CD4-positive, CD25-positive, alpha-beta regulatory T cell (primary cell): ENCODE measurements around the gene ATAD3C. TPM values are rescaled to one million over a fixed set of nuclear protein-coding genes. Genes with fewer than 3 reads are reported as not detected.
"Not testable (repeated sequence)": the region's sequence is repeated elsewhere in the genome, so short reads cannot be mapped to it uniquely, and the experiment has no call there.

ENCODE experiments used
- ATAC-seq, 2 donors: fragments of 150-1000 bp; cut with Tn5 transposase; one replicate each; pipeline ENCODE4 v1.10.0; 2021; ENCODE audit warnings: low read depth in 2 of 2, moderate number of reproducible peaks in 2 of 2, moderate library complexity in 1 of 2
- DNase-seq, 3 donors: peaks; one replicate each; pipeline versions ENCODE4 v3.0.0 to v3.0.0-alpha.2; 2012 to 2022; ENCODE audit warnings: mixed read lengths in 1 of 3
- H3K27ac ChIP-seq: one replicate; pipeline ENCODE4 v1.7.0; 2013; ENCODE audit warnings: mild to moderate bottlenecking, low read length; ENCODE audit not compliant: insufficient read depth, poor library complexity, severe bottlenecking
- H3K27me3 ChIP-seq: one replicate; pipeline ENCODE4 v1.7.0; 2013; ENCODE audit warnings: low read length; ENCODE audit not compliant: control insufficient read depth, insufficient read depth
- H3K36me3 ChIP-seq: one replicate; pipeline ENCODE4 v1.7.0; 2013; ENCODE audit warnings: mild to moderate bottlenecking, low read length, moderate library complexity; ENCODE audit not compliant: control insufficient read depth, insufficient read depth
- H3K4me1 ChIP-seq: 2 replicates; pipeline ENCODE4 v1.7.0; 2013; ENCODE audit warnings: mild to moderate bottlenecking, low read length; ENCODE audit not compliant: insufficient read depth, control insufficient read depth, poor library complexity, severe bottlenecking
- H3K4me3 ChIP-seq: one replicate; pipeline ENCODE4 v1.7.0; 2013; ENCODE audit warnings: low read depth, mild to moderate bottlenecking, low read length, moderate library complexity
- H3K9me3 ChIP-seq, 2 experiments: 1 replicate in 1 of 2; 2 replicates in 1 of 2; pipeline ENCODE4 v1.7.0; 2013; ENCODE audit warnings: low read length in 2 of 2, mild to moderate bottlenecking in 1 of 2, moderate library complexity in 1 of 2; ENCODE audit not compliant: control insufficient read depth in 2 of 2
- H3K27ac Mint-ChIP-seq, 3 donors: one replicate each; pipeline ENCODE4 v1.8.0; 2020 to 2022; ENCODE audit warnings: mild to moderate bottlenecking in 3 of 3, mixed read lengths in 3 of 3, moderate library complexity in 2 of 3
- H3K27me3 Mint-ChIP-seq: one replicate; pipeline ENCODE4 v1.8.0; 2022; ENCODE audit warnings: mild to moderate bottlenecking, mixed read lengths
- H3K36me3 Mint-ChIP-seq: one replicate; pipeline ENCODE4 v1.8.0; 2020; ENCODE audit warnings: mixed read lengths
- H3K4me1 Mint-ChIP-seq, 4 donors: one replicate each; pipeline ENCODE4 v1.8.0; 2020 to 2022; ENCODE audit warnings: mixed read lengths in 4 of 4, mild to moderate bottlenecking in 1 of 4
- H3K4me3 Mint-ChIP-seq, 4 donors: one replicate each; pipeline ENCODE4 v1.8.0; 2020 to 2022; ENCODE audit warnings: mild to moderate bottlenecking in 4 of 4, mixed read lengths in 4 of 4, moderate library complexity in 3 of 4
- H3K9me3 Mint-ChIP-seq, 7 donors: one replicate each; pipeline ENCODE4 v1.8.0; 2020 to 2022; ENCODE audit warnings: mixed read lengths in 7 of 7, mild to moderate bottlenecking in 3 of 7, moderate library complexity in 2 of 7
- polyA plus RNA-seq, 4 donors: library from polyadenylated mRNA; unstranded; fragments of 300-500 nt; fragmentation: Illumina TruSeq; gene quantifications; one replicate each; pipeline ENCODE4 v1.2.3, GENCODE V29; 2021
- total RNA-seq: library from RNA; stranded (reverse); gene quantifications from one replicate; pipeline ENCODE4 v1.2.3, GENCODE V29; 2022

ATAD3C gene
- total and polyA plus RNA-seq, 5 donors from 2014 or later, result 0.65 to 4.2 (median 2.4) TPM

GRCh38 chr1:1471389-1472052, 22.0 kb downstream of the ATAD3C start, which contains the start of gene ATAD3B:
Gene ATAD3B, plus strand, starts transcription at chr1:1471765. Its CDS starts 120 bp downstream, at chr1:1471885.
- H3K27me3 Mint-ChIP-seq, result no peaks in the 10 kb centered on the region
- no peaks in the 10 kb centered on the region for H3K9me3 Mint-ChIP-seq
- peaks cover 0 to 34% (median 9%) of the 10 kb centered on the region in 4 donors for H3K4me1 Mint-ChIP-seq
- Histone ChIP-seq H3K27me3 (no peaks in the 10 kb centered on the region), H3K4me1 (peaks cover 15% of the 10 kb centered on the region), H3K9me3 (no peaks in the 10 kb centered on the region), H3K36me3 (no peaks in the 10 kb centered on the region), H3K27ac (peak within 1 kb of the TSS; percentile 82), H3K4me3 (peak within 1 kb of the TSS; percentile 97)
- peak; percentile 95 for ATAC-seq
- no peaks in the 10 kb centered on the region for H3K36me3 Mint-ChIP-seq
- H3K27ac Mint-ChIP-seq, result peak within 1 kb of the TSS; percentile 90 to 94 (median 90)
- DNase-seq, result peak; percentile 87 to 94 (median 89)
- peak within 1 kb of the TSS; percentile 86 to 97 (median 90) for H3K4me3 Mint-ChIP-seq

- H3K9me3 ChIP-seq, H3K36me3 ChIP-seq, H3K27me3 ChIP-seq, H3K9me3 Mint-ChIP-seq, H3K36me3 Mint-ChIP-seq, H3K27me3 Mint-ChIP-seq: not testable (repeated sequence)
- H3K4me3 ChIP-seq, result peak overlapping the region; percentile 46
- H3K4me3 Mint-ChIP-seq, result peak overlapping the region; percentile 79 to 97 (median 86)
- peak overlapping the region in 2 of 3 donors; percentile 59 to 60 for H3K27ac Mint-ChIP-seq
- H3K27ac ChIP-seq, result peak overlapping the region; percentile 82
- ATAC-seq (peak in 1 of 2 donors; percentile 20), DNase-seq (peak in 2 of 3 donors; percentile 17 to 23)
- peaks cover 15% of the 10 kb centered on the region for H3K4me1 ChIP-seq
- H3K4me1 Mint-ChIP-seq, result peaks cover 0 to 37% (median 9%) of the 10 kb centered on the region in 4 donors
Observed at GRCh38 chr1:1472053-1472876, 22.8 kb downstream of the ATAD3C start.

DNA sequence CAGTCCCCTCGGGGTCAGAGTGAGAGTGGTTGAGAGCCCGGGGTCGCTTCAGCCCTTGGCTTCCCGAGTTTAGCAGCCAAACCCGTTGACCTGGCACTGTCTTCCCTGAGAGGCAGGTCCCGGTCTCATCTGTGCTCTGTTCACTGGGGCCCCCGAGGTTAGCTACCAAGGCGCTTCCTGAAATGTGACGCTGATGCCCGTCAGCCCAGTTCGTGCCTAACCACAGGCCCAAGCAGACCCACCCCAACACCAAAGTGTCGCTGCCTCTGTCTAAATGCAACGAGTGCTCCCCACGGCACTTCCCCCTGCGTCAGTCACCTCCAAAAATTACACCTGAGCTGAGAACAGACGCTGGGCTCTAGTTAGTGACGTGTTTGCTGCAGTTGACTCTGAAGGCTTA, 26.5 kb downstream of the ATAD3C start:
- not testable (repeated sequence) for H3K27me3 Mint-ChIP-seq, DNase-seq, H3K36me3 Mint-ChIP-seq, H3K9me3 Mint-ChIP-seq, H3K27ac Mint-ChIP-seq, H3K27ac ChIP-seq, H3K4me3 Mint-ChIP-seq, H3K9me3 ChIP-seq, ATAC-seq, H3K4me3 ChIP-seq, H3K4me1 ChIP-seq, H3K27me3 ChIP-seq
- peaks cover 0 to 26% (median 4%) of the 10 kb centered on the region in 4 donors for H3K4me1 Mint-ChIP-seq
- H3K36me3 ChIP-seq, result peaks cover 14% of the 10 kb centered on the region

DNA sequence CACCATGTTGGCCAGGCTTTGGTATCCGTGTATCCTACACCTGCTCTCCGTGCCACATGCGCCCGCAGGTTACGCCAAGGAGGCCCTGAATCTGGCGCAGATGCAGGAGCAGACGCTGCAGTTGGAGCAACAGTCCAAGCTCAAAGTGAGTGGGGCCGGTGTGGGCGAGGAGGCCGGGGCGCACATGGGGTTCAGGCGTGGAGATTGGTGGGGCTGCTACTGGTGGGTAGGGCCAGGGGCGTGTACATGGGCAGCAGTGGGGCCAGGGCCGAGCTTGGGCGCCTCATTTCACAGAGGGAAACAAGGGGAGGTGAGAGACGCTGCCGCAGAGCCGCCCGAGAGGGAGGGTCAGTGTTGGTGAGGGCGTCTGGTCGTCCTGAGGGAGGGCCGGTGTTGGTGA, 27.7 kb downstream of the ATAD3C start:
- Histone ChIP-seq H3K27me3 (no peaks in the 10 kb centered on the region), H3K36me3 (peaks cover 14% of the 10 kb centered on the region), H3K9me3 (no peaks in the 10 kb centered on the region), H3K4me3 (no peak overlapping the region), H3K4me1 (peaks cover 7% of the 10 kb centered on the region), H3K27ac (no peak overlapping the region)
- Mint-ChIP-seq H3K36me3 (peaks cover 6% of the 10 kb centered on the region), H3K4me3 (no peak overlapping the region), H3K27me3 (no peaks in the 10 kb centered on the region), H3K4me1 (peaks cover 0 to 24% (median 4%) of the 10 kb centered on the region in 4 donors), H3K27ac (no peak overlapping the region), H3K9me3 (no peaks in the 10 kb centered on the region)
- no peak for ATAC-seq
- DNase-seq, result no peak

DNA sequence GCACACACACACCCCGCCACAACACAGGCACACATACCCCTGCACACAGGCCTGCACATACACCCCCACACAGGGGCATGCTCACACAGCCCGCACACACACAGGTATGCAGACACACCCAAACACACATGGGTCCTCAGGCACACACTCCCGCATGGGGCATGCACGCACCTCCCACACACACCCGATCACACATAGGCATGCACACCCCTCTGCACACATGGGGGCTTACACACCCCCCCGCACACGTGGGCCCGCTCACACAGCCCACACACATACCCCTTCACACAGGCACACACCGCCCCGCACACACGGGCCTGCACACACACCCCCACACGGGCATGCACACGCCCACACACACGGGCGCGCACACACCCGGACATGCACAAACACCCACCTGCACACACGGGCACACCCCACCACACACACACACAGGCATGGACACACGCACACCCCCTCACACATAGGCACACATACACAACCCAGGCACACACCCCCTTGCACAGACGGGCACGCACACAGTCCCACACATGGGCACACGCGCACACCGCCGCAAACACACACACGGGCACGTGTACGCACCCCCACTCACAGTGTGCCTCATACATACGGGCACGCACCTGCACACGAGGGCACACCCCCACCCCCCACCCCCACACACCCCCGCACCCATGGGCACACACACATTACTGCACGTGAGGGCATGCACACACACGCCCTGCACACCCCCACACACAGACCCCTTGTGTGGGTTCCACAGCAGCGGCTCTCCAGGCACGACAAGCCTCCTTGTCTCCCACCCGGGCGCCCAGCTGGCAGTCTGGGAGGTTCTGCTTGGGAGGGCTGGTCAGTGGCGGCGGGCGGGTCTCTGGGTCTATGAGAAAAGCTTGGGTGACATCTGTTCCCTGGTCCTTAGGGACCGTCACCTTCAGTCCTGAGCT, 30.3 kb downstream of the ATAD3C start:
- peaks cover 28% of the 10 kb centered on the region for H3K36me3 ChIP-seq
- H3K27ac Mint-ChIP-seq, result peak overlapping the region in 1 of 3 donors; percentile 48
- H3K4me3 Mint-ChIP-seq, result peak overlapping the region in 1 of 4 donors; percentile 79
- no peaks in the 10 kb centered on the region for H3K27me3 ChIP-seq
- no peaks in the 10 kb centered on the region for H3K4me1 ChIP-seq
- no peak for DNase-seq
- no peaks in the 10 kb centered on the region for H3K9me3 ChIP-seq
- no peak overlapping the region for H3K4me3 ChIP-seq
- no peaks in the 10 kb centered on the region for H3K27me3 Mint-ChIP-seq
- no peak overlapping the region for H3K27ac ChIP-seq
- H3K36me3 Mint-ChIP-seq, result peaks cover 6% of the 10 kb centered on the region
- H3K4me1 Mint-ChIP-seq, result peaks cover 0 to 6% (median 1%) of the 10 kb centered on the region in 4 donors
- no peaks in the 10 kb centered on the region for H3K9me3 Mint-ChIP-seq
- ATAC-seq, result no peak

- not testable (repeated sequence) for ATAC-seq, H3K27ac Mint-ChIP-seq, DNase-seq, H3K36me3 Mint-ChIP-seq, H3K27me3 ChIP-seq, H3K9me3 Mint-ChIP-seq, H3K4me1 ChIP-seq, H3K4me1 Mint-ChIP-seq, H3K9me3 ChIP-seq, H3K4me3 Mint-ChIP-seq, H3K27ac ChIP-seq, H3K4me3 ChIP-seq, H3K27me3 Mint-ChIP-seq
- H3K36me3 ChIP-seq, result peaks cover 28% of the 10 kb centered on the region
Observed at GRCh38 chr1:1480488-1480867, 31.0 kb downstream of the ATAD3C start.

DNA sequence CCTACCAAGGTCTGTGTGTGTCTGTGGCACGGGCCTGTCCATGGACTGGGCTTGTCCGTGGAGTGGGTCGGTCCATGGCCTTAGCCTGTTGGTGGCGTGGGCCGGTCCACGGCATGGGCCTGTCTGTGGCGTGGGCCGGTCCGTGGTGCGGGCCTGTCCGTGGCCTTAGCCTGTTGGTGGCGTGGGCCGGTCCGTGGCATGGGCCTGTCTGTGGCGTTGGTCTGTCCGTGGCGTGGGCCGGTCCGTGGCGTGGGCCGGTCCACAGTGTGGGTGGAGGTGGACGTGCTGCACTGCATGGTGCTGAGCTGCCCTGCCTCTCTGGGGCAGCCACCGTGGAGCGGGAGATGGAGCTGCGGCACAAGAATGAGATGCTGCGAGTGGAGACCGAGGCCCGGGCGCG, 32.3 kb downstream of the ATAD3C start:
- not testable (repeated sequence) for H3K4me1 Mint-ChIP-seq, H3K4me3 Mint-ChIP-seq, ATAC-seq, H3K27me3 Mint-ChIP-seq, H3K4me1 ChIP-seq, H3K27ac ChIP-seq, H3K27ac Mint-ChIP-seq, DNase-seq, H3K9me3 ChIP-seq, H3K36me3 Mint-ChIP-seq, H3K9me3 Mint-ChIP-seq, H3K4me3 ChIP-seq, H3K27me3 ChIP-seq
- peaks cover 27% of the 10 kb centered on the region for H3K36me3 ChIP-seq
